CD4-positive, alpha-beta T cell treated with Interleukin-17A for 4 hours (primary cell): ENCODE results near the gene MAST4.

Experiments used
- DNase-seq: peaks from one replicate; pipeline ENCODE4 v3.0.0-alpha.2; 2020; ENCODE audit warnings: mixed read lengths

The MAST4 gene

GRCh38 chr5:66923457-66923856 lies 327.3 kb downstream of the MAST4 start:
- no peak for DNase-seq

DNA sequence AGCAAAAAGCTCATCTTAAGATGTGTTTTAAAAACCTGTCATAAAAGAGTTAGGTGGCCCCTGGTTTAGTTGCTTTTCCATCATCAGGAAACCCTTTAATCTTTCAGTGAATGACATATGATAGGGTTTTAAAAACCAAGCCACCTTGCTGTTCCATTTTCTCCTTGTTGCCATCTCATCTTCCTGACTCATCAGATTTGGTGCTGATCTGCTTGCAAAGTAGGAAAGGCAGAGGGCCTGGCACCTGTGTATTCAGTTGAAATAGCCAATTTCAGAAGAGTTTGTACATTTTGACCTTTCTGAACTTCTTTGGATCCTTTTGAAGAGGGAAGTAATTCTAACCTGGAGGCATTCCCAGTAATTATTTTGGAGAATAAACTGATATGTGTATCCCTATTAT lies 327.7 kb downstream of the MAST4 start:
- no peak for DNase-seq

DNA sequence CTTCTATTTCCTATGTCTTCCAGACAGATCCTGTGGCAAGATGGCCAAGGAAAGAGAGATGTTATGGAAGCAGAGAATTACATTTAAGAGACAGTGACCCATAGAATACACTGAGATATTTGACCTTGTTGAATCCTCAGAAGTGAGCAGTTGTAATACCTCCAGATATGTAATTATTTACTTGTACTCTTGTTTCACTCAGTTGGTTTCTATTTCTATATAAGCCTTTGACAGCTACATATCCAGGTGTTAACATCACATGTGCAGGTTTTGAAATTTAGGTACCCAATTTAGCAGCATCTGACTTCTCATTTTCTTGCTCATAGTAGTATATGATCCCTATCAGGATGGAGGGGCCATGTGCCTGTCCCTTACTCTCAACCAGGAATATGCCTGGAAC lies 330.9 kb downstream of the MAST4 start:
- DNase-seq, result no peak

GRCh38 chr5:66929281-66929680 lies 333.1 kb downstream of the MAST4 start:
- no peak for DNase-seq

DNA sequence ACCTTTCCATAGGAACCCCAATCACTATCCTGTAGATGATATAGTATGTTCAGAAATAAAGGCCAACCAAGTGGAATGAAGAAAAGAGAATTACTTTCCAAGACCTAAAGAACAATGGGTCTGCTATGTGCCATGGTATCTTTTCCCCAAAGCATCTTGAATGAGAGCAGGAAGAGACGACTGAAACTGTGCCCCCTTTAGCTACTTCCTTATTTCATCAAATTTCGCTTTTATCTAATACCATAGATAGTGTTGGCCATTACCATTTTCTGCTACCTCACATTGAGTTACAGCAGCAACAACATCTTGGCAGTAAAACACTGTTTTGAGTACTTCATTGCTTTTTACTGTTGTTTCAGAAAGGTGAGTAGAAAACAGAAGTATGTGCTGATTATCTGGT lies 333.8 kb downstream of the MAST4 start:
- no peak for DNase-seq

DNA sequence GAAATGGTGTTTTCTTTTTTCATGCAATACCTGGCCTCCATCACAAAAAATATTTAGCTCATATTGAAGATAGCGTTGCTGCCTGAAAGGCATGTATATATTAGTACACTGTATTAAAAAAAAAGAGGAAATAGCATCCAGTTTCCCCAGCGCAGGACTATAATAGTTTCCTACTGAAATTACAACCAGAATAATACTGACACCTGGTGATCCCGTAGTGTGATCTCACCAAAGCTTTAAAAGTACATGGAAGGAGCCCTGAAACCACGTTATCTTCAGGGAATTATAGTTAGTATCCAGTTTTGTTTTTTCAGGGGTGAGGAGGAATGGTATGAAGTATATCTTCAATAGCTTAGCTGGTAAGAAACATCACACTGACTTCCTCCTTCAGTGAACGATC lies 335.5 kb downstream of the MAST4 start:
- DNase-seq, result no peak

GRCh38 chr5:66932457-66932856 lies 336.3 kb downstream of the MAST4 start:
- no peak for DNase-seq

GRCh38 chr5:66933066-66933465 lies 336.9 kb downstream of the MAST4 start:
- DNase-seq, result no peak

DNA sequence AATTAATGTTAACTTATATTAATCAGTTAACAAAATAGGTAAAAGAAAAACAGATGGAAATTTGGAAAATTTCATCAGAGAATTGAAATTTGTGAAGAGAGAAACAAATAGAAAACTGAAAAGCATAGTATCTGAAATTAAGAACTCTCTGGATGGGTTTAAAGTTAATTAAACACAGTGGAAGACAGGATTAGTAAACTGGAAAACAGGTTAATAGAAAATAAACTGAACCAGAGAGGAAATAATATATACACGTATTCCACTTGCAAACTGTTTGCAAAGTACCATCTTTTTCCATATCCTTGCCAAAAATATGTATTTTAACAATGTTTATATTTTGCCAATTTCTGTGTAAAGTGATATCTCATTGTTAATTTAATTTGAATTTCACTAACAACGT lies 342.9 kb downstream of the MAST4 start:
- no peak for DNase-seq

DNA sequence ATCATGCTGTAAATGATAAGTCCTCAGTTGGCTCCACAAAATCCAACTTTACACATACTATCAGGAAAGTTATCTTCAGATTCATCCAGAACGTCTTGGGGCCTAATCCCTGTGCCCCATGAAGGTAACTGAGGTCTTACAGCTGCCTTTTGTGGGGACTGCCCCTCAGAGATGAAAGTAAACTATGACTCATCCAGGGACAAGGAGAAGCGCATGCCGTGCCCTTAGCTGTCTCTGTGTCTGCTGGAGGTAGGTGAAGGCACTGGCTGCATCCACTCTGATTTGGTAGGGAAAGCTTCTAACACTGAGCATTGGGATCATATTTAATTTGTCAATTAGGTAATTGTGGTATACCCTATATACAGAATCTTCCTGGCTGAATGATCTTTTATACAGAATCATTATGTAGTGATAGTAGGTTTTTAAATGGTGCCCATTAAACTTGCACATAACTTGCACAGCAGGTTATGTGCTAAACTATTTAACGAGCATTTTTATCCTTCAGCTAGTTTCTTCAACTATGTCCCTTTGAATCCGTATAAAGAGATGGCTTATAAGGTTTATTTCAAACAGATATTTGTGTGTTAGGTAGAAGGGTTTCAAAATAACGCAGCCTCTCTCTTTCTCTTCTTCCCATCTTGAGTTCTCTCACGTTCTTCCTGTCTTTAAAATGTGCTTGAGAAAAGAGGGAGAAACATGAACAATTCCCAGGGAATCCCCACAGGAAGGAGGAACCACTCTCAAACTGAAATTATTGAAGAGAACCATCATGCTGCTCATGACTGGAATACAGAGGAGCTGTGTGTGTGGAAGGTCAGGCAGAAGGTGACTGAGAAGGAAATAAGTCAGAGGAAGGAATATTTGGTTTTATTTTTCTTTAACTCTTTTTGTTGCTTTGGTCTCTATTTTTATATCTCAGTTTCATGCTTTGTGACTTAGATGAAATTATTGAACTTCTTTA lies 349.5 kb downstream of the MAST4 start:
- no peak for DNase-seq

GRCh38 chr5:66947458-66947857 lies 351.3 kb downstream of the MAST4 start:
- DNase-seq, result no peak

DNA sequence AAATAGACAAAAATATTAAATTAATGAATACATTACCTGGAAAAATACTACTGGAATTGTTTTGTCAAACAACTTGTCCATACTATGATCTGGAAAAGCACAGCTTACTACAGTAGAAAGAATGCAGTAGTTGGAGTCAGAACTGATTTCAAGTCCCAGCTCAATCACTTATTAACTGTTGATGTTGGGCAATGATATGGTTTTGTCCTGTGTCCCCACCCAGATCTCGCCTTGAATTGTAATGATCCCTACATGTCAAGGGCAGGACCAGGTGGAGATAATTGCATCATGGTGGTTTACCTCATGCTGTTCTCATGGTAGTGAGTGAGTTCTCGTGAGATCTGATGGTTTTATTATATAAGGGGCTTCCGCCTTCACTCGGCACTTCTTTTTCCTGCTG lies 352.9 kb downstream of the MAST4 start:
- DNase-seq, result no peak

DNA sequence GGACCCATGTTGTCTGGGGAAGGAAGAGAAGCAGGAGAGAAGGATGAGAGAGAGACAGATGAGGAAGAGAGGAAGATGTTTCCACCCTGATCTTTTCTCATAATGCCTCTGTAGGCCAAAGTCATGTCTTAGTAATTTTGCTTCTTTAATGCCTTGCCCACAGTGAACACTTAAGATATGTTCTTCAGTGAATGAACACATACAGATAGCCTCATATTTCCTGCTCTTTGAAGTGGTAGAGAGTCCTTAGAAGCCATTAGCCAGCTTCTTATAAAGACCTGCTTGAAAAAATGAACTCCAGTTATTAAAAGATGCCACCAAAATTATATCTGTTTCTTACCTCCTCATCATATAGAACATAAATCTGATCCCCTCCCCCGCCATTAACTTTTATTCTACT lies 356.0 kb downstream of the MAST4 start:
- DNase-seq, result no peak

DNA sequence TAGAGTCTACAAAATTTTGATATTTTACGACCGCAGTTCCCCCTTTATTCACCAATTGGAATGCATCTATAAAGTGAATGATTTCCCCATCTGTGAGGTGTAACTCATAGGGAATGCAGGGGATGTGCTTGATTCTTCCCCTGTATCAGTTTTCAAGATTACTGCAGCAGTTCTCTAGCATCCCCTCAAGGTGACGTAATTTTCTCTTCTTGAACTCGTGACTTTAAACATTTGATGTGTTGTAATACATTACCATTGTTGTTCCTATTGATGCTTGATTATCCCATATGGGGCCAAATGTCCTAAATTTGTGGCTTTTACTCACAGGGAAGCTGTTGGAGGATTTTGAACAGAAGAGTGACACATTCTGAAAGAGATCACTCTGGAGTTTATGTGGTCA lies 360.2 kb downstream of the MAST4 start:
- no peak for DNase-seq

DNA sequence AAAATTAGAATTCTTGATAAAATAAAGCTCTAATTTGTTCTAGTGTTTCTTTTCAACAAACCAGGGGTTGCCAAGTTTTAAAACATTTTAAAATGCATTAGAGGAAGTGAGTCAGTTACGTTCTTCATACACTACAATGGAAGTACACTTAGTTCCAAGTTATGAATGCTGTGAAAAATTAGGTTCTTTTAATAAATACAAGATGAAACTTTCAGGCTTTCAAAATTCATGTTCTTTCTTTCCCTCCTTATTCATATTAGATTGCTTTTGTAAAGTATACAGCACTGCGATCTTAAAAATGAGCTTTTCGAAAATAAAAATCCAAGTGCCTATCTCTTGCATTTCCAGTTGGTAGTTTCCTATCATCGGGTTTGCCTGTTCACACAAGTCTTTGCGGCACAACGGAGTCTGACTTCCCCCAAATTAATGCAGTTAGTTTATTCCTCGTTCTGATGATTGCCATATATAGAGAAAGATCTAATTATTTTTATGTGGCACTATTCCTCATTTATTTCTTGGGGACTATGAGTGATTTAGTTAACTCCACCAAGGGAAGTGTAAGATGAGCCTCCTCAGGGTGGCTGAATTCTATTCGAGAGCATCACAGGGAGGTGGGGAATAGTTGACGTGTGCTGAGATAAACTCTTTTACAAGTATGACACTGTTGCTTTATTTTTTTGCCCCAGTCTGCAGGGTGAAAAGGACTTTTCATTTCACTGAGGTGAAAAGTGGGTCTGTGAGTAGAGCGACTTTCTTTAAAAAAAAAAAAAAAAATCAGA lies 362.2 kb downstream of the MAST4 start:
- no peak for DNase-seq

DNA sequence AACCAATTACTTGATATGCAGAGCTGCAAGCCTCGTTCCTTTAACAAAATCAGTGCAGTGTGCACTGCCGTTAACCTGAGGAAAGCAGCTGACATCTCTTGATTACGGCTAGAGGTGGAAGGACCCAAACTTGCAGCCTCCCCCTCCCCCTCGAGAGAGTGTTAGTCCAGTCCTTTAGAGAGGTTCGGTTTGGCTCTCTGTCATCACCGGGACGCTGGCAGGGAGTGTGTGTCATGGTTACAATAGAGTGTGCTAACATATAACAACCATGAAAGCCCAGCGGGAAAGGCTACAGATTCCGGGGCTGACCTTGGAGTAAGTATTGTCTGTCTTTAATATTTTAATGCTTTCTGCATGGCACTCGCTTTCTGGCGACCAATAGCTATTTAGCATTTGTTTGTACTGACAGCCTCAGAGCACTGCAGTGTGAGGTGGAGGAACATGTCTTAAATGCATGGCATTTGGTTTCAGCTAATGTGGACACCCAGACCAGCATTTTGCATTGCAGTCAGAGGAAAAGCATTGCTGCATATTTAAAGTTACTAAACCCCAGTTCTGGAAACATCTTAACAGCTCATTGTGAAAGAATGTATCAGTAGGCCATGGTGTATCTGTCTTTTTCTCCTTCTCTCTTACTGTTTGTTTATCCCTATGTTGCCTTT lies 362.9 kb downstream of the MAST4 start:
- DNase-seq, result no peak

DNA sequence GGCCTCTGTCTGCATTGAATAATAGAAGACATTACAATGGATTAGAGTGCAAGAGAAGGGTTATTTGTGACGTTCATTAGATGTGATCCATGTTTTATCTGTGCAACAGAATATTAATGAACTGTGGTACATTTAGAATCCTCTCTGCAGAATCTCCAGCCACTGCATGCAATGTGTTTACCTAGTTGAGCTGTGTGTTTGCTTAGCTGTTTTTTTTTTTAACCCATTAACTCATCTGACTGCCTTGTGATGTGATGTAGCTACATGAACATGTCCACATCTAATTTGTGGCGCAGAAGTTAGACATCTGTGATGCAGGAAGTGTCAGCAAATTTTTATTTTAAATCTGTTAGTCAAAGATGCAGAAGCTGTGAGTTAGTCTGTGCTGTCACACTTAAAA lies 363.5 kb downstream of the MAST4 start:
- DNase-seq, result no peak

- DNase-seq, result no peak
These were observed 364.4 kb downstream of the MAST4 start for GRCh38 chr5:66960369-66961137.

DNA sequence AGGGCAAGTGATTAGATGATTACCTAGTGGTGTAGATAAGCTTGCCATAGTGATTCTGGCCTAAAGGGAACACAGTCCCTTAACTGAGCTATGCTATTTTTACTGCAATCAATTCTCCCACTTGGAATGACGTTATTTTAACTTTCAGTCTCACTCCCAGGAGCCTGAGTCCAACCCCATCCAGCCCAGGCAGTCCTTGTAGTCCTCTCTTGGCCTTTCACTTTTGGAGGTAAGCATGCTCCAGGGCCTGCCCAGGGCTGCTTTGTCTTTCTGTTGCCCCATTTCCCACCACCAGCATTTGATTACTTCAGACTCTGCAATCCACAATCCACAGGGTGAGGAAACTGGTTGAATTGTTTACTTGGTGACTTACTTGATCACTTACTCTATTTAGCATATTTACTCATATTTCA lies 367.4 kb downstream of the MAST4 start:
- no peak for DNase-seq

- DNase-seq, result no peak
These were observed 370.2 kb downstream of the MAST4 start for GRCh38 chr5:66966439-66966838.

- DNase-seq, result no peak
These were observed 370.9 kb downstream of the MAST4 start for GRCh38 chr5:66967102-66967501.

DNA sequence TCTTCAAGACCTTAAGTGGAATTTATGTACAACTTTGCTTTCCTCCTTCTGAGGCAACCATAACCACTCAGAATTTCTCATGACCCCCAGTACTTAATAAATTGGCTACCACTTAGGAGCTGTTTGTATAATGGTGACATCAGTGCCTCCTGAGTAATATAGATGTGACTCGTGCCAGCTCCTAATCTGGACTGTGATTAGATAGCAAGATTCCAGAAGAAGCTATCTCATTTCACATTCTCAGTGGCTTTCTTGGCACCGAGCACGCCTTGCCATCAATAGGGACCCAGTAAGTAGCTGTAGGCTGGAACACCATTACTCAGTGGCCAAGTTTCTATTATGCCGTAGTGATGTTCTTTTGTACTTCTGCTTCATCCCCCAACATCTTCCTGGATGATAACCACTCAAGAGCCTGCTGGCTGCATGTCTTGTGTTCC lies 371.7 kb downstream of the MAST4 start:
- DNase-seq, result no peak

- DNase-seq, result no peak
These were observed 373.3 kb downstream of the MAST4 start for GRCh38 chr5:66969484-66969883.
